BLaER1 treated with 17β-estradiol and CSF1 and Interleukin-3, amounts not matched to agents 10 nM and 100 nM (cell line): ENCODE data around the gene POU5F2.
A peak's percentile ranks its signal among the peaks of the same experiment; 100 is the strongest.

ENCODE experiments used
- H3K27ac ChIP-seq, 11 experiments: shearing (Covaris generic); formaldehyde crosslinking; 2 replicates each; pipeline ENCODE4 v1.8.1; 2022
- H3K27me3 ChIP-seq, 11 experiments: shearing (Covaris generic); formaldehyde crosslinking; 2 replicates each; pipeline ENCODE4 v1.8.1; 2022
- H3K36me3 ChIP-seq, 11 experiments: shearing (Covaris generic); formaldehyde crosslinking; 2 replicates each; pipeline ENCODE4 v1.8.1; 2022
- H3K4me1 ChIP-seq, 10 experiments: shearing (Covaris generic); formaldehyde crosslinking; 2 replicates each; pipeline ENCODE4 v1.8.1; 2022
- H3K4me2 ChIP-seq, 11 experiments: shearing (Covaris generic); formaldehyde crosslinking; 2 replicates each; pipeline ENCODE4 v1.8.1; 2022
- H3K4me3 ChIP-seq, 10 experiments: shearing (Covaris generic); formaldehyde crosslinking; 2 replicates each; pipeline ENCODE4 v1.8.1; 2022
- H3K9ac ChIP-seq, 11 experiments: shearing (Covaris generic); formaldehyde crosslinking; 2 replicates each; pipeline ENCODE4 v1.8.1; 2022
- H3K9me3 ChIP-seq, 11 experiments: shearing (Covaris generic); formaldehyde crosslinking; replicated peaks in 1 of 11; 2 replicates each; pipeline ENCODE4 v1.8.1; 2022
- H4K20me1 ChIP-seq, 11 experiments: shearing (Covaris generic); formaldehyde crosslinking; 2 replicates each; pipeline ENCODE4 v1.8.1; 2022
- Cebpa-rat ChIP-seq, 11 experiments: shearing (Covaris generic); IDR thresholded peaks; 2 replicates each; pipeline ENCODE4 v1.8.1; 2022

Gene POU5F2, protein sequence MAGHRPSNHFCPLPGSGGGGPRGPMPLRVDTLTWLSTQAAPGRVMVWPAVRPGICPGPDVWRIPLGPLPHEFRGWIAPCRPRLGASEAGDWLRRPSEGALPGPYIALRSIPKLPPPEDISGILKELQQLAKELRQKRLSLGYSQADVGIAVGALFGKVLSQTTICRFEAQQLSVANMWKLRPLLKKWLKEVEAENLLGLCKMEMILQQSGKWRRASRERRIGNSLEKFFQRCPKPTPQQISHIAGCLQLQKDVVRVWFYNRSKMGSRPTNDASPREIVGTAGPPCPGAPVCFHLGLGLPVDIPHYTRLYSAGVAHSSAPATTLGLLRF

DNA sequence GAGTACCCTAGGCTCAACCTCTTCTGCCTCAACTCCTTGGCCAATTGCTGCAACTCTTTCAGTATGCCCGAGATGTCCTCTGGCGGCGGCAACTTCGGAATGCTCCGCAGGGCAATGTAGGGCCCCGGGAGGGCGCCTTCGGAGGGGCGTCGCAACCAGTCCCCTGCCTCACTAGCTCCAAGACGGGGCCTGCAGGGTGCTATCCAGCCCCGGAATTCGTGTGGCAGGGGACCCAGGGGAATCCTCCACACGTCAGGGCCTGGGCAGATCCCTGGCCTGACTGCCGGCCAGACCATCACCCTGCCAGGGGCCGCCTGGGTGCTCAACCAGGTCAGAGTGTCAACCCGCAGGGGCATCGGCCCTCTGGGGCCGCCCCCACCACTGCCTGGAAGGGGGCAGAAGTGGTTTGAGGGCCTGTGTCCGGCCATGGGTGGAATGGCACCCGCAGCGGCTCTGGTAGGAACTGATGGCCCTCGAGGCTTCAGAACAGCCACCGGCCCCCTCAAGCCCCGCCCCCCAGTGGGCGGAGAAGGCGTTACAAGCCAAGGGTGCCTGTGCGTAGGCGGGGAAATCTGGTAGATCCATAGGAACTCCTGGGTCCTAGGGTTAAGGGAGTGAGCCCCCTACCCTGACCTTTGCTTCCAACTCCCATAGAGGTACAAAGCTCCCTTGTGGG lies at the start of gene POU5F2:
Gene POU5F2, minus strand, starts transcription at position 465 of the 676 bp plus-strand sequence. Its CDS starts 37 bp downstream, at position 428.
- Histone ChIP-seq H4K20me1 (no peaks in the 10 kb centered on the region), H3K27ac (no peak within 1 kb of the TSS), H3K4me3 (no peak within 1 kb of the TSS), H3K27me3 (no peaks in the 10 kb centered on the region), H3K4me2 (peak within 1 kb of the TSS in 7 of 11 experiments; percentile 10 to 51 (median 25); a peak in 10 of 22 replicates), H3K36me3 (peaks cover 0 to 29% (median 9%) of the 10 kb centered on the region in 11 experiments; a peak in 12 of 22 replicates), H3K9ac (no peak within 1 kb of the TSS), H3K4me1 (peaks cover 0 to 12% (median 11%) of the 10 kb centered on the region in 10 experiments; a peak in 11 of 20 replicates), H3K9me3 (peaks cover 6 to 27% (median 16%) of the 10 kb centered on the region in 11 experiments; a peak in 15 of 22 replicates)
- TF ChIP-seq Cebpa-rat (IDR thresholded peaks at IDR 0.05), result no peak

DNA sequence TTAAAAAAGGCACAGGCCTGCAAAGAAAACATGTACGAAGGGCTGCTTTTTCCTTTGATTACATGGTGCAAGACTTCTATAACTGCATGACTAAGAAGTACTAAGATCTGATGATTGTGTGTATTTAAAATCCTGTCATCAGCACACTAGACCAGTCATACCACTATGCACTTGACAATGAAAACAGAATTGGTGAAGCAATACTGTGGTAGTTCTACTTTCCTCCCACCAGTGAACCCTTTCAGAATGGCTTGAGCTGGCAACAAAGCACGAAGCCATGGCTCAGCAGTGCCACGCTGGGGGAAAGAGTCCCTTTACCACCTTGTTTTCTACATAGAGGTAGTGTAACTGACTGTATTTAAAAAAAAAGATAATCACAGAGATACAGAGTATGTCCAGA lies 49.0 kb upstream of the POU5F2 start:
- H4K20me1 ChIP-seq, result no peaks in the 10 kb centered on the region

DNA sequence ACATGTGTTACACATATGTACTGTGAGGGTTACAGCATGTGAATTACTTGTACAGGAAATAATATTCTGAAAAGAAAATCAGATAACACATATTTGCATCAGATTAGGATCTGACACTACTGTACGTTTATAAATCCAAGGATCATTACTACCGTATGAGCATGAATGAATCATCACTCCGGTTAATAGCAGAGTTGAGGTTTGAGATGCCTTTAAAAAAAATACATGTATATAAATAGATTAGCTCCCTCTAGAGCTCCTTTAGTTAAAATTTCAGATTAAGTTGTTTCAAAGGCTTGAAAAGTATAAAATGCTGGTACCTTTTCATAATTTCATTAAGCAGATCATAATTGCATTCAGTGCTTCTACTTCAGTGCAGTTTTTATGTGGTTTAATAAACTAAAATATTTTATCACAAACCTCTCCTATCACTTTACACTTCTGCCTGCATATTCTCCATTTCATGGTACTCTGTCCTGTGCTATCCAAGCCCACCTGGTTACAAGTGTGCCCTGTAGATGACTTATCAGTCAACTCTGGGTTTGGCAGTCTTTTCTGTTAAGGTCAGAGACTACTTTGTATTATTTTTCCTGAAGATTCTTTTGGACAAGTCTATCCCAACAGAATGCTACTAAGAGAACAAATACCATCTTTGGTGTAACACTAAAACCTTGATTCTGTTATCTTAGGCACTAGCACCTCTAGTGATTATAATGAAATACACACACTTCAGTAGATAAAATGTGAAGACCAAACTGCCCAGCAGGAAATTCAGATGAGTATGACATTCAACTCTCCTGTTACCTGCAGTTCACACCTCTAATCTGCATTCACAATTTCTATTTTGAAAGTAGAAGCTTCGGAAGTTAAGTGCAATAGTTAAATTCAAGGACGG lies 48.0 kb upstream of the POU5F2 start:
- H3K4me1 ChIP-seq, result peaks cover 0 to 10% (median 4%) of the 10 kb centered on the region in 10 experiments; a peak in 9 of 20 replicates
- no peaks in the 10 kb centered on the region for H3K9me3 ChIP-seq
- H3K4me3 ChIP-seq, result no peak overlapping the region
- TF ChIP-seq Cebpa-rat (IDR thresholded peaks at IDR 0.05), result no peak
- H3K27me3 ChIP-seq, result no peaks in the 10 kb centered on the region
- H3K9ac ChIP-seq, result no peak overlapping the region
- no peak overlapping the region for H3K4me2 ChIP-seq
- H3K27ac ChIP-seq, result no peak overlapping the region
- no peaks in the 10 kb centered on the region for H4K20me1 ChIP-seq
- peaks cover 0 to 7% (median 0%) of the 10 kb centered on the region in 11 experiments; a peak in 5 of 22 replicates for H3K36me3 ChIP-seq

More for the DNA sequence above, 49.0 kb upstream of the POU5F2 start:
- Histone ChIP-seq H3K27ac (no peak overlapping the region), H3K27me3 (no peaks in the 10 kb centered on the region), H3K4me3 (no peak overlapping the region), H3K36me3 (peaks cover 0 to 17% (median 5%) of the 10 kb centered on the region in 11 experiments; a peak in 9 of 22 replicates), H3K9ac (no peak overlapping the region), H3K4me1 (peaks cover 0 to 5% (median 0%) of the 10 kb centered on the region in 10 experiments; a peak in 2 of 20 replicates), H3K4me2 (no peak overlapping the region), H3K9me3 (no peaks in the 10 kb centered on the region)
- no peak for TF ChIP-seq Cebpa-rat (IDR thresholded peaks at IDR 0.05)

DNA sequence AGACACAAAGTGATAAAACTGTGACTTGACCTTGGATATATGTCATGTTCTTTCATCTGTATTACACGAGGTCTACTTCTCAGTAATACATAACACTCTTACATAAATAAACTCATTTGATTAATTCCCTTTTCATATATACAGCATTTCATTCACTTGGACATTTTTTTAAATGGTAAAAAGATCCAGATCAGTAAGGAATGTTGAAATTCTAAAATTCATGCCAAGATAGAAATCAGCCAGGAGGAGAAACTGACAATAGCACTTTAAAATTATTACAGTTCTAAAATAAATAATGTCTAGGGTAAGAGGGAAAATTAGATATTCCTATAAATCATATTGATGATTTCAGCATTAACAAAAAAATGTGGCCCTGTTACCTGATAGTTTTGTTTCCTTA lies 46.2 kb upstream of the POU5F2 start:
- Histone ChIP-seq H3K4me3 (no peak overlapping the region), H3K4me1 (peaks cover 0 to 11% (median 4%) of the 10 kb centered on the region in 10 experiments; a peak in 9 of 20 replicates), H4K20me1 (no peaks in the 10 kb centered on the region), H3K27ac (no peak overlapping the region), H3K9me3 (no peaks in the 10 kb centered on the region), H3K4me2 (no peak overlapping the region), H3K27me3 (no peaks in the 10 kb centered on the region), H3K9ac (no peak overlapping the region), H3K36me3 (no peaks in the 10 kb centered on the region; a peak in 1 of 22 replicates)
- TF ChIP-seq Cebpa-rat (IDR thresholded peaks at IDR 0.05), result no peak

DNA sequence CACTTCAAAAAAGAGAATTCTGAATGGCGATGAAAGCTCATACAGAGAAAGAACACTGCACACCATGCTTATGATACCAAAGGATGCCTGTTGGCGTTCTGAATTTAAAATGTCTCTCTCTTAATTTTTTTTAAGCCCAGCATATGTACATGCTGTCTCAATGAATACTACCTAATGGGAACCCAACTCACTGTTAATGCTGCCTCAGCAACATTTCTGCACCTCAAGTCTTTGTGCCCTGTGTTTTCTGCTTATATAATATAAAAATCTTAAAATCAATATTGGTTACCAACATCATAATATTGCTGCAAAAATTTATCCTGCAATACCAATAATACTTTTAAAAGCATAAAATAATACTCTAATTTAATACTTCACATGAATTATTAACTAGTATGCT lies 44.1 kb upstream of the POU5F2 start:
- Histone ChIP-seq H3K9me3 (no peaks in the 10 kb centered on the region), H3K4me1 (peaks cover 0 to 8% (median 4%) of the 10 kb centered on the region in 10 experiments; a peak in 9 of 20 replicates), H3K27ac (no peak overlapping the region), H3K4me3 (no peak overlapping the region), H3K9ac (no peak overlapping the region), H3K4me2 (no peak overlapping the region), H3K27me3 (no peaks in the 10 kb centered on the region), H3K36me3 (peaks cover 0 to 14% (median 4%) of the 10 kb centered on the region in 11 experiments; a peak in 4 of 22 replicates), H4K20me1 (no peaks in the 10 kb centered on the region)
- no peak for TF ChIP-seq Cebpa-rat (IDR thresholded peaks at IDR 0.05)

DNA sequence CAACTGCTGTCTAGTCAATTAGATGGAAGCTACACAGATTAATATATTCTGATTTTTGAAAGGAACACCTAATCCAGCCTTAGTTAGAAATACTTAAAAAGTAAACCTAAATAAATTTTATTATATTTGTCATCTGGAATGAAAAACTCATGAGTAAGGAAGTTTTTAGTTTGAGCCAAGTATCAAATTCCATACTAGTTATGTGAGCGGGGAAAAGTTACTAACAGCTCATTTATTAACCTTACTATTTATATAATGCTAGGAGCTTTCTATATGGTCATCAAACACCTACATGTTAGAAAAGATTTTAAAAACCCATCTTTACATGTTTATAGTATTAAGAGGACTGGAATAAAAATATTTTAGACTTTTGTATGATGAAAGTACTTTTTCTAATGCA lies 41.6 kb upstream of the POU5F2 start:
- no peak overlapping the region for H3K4me2 ChIP-seq
- H3K4me3 ChIP-seq, result no peak overlapping the region

DNA sequence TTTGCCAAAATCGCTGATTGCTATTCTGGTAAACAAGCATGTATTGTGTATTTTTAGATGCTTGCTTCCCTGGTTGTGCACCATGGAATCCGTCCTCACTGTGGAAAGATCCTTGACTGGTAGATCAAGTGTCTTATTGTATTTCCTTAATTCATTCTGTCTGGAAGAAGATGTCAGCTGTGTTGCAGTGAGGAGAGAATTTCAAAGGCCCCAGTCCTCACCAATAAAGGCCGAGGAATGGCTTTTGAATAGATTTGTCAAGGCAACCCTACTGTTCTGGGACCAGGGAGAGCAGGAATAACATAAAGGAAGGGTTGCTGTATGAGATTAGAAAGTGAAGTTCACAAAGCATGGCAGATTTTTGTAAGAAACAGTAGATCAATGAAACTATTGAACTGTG lies 36.2 kb upstream of the POU5F2 start:
- Histone ChIP-seq H3K4me1 (no peaks in the 10 kb centered on the region), H3K27ac (no peak overlapping the region), H3K4me3 (no peak overlapping the region), H3K27me3 (no peaks in the 10 kb centered on the region), H3K9ac (no peak overlapping the region), H4K20me1 (no peaks in the 10 kb centered on the region), H3K36me3 (peaks cover 5 to 41% (median 22%) of the 10 kb centered on the region in 11 experiments; a peak in 17 of 22 replicates), H3K9me3 (peaks cover 0 to 6% (median 0%) of the 10 kb centered on the region in 11 experiments; a peak in 4 of 22 replicates), H3K4me2 (no peak overlapping the region)
- no peak for TF ChIP-seq Cebpa-rat (IDR thresholded peaks at IDR 0.05)

More for the DNA sequence above, 41.6 kb upstream of the POU5F2 start:
- peaks cover 0 to 8% (median 4%) of the 10 kb centered on the region in 10 experiments; a peak in 9 of 20 replicates for H3K4me1 ChIP-seq
- no peak overlapping the region for H3K27ac ChIP-seq
- no peaks in the 10 kb centered on the region for H3K9me3 ChIP-seq
- H3K9ac ChIP-seq, result no peak overlapping the region
- H4K20me1 ChIP-seq, result no peaks in the 10 kb centered on the region
- H3K36me3 ChIP-seq, result peaks cover 0 to 14% (median 4%) of the 10 kb centered on the region in 11 experiments; a peak in 4 of 22 replicates
- no peak for TF ChIP-seq Cebpa-rat (IDR thresholded peaks at IDR 0.05)
- no peaks in the 10 kb centered on the region for H3K27me3 ChIP-seq

DNA sequence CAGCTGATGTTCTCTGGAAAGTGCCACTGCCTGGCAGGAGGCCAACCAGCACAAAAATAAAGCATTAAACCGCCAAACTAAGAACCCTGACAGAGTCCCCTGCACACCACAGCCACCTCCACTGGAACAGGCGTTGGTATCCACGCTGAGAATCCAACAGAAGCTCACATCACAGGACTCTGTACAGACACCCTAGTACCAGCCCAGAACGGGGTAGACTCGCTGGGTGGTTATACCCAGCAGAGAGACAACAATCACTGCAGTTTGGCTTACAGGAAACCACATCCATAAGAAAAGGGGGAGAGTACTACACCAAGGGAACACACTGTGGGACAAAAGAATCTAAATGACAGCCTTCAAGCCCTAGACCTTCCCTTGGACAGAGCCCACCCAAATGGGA lies 15.0 kb upstream of the POU5F2 start:
- Histone ChIP-seq H3K27me3 (no peaks in the 10 kb centered on the region), H3K9me3 (peaks cover 20 to 29% (median 23%) of the 10 kb centered on the region in 11 experiments), H4K20me1 (no peaks in the 10 kb centered on the region), H3K4me2 (no peak overlapping the region), H3K4me1 (no peaks in the 10 kb centered on the region), H3K27ac (no peak overlapping the region), H3K36me3 (peaks cover 0 to 9% (median 0%) of the 10 kb centered on the region in 11 experiments; a peak in 2 of 22 replicates), H3K4me3 (no peak overlapping the region), H3K9ac (no peak overlapping the region)
- no peak for TF ChIP-seq Cebpa-rat (IDR thresholded peaks at IDR 0.05)
